NCI-H1436 treated with DMSO at 0.1 percent for 48 hours (cell line): ENCODE results near the gene WDR41.
A peak's percentile ranks its signal among the peaks of the same experiment; 100 is the strongest.

Experiments
- DNase-seq: peaks from one replicate; lab custom pipeline; 2025; lab: John Stamatoyannopoulos, UW

Gene WDR41

GRCh38 chr5:77448831-77449230 lies 43.3 kb downstream of the WDR41 start:
- DNase-seq: no peak

- DNase-seq: no peak
Observed at GRCh38 chr5:77444356-77444755, 47.8 kb downstream of the WDR41 start.

- DNase-seq: no peak
Observed at GRCh38 chr5:77443670-77444069, 48.4 kb downstream of the WDR41 start.

GRCh38 chr5:77438071-77438470 lies 54.0 kb downstream of the WDR41 start:
- no peak for DNase-seq

- DNase-seq: peak; percentile 9
Observed at GRCh38 chr5:77437194-77437593, 54.9 kb downstream of the WDR41 start.

GRCh38 chr5:77431719-77432118 lies 60.4 kb downstream of the WDR41 start:
- no peak for DNase-seq

GRCh38 chr5:77431286-77431685 lies 60.8 kb downstream of the WDR41 start:
- no peak for DNase-seq

GRCh38 chr5:77430726-77431125 lies 61.4 kb downstream of the WDR41 start:
- DNase-seq: no peak

- no peak for DNase-seq
Observed at GRCh38 chr5:77428526-77428925, 63.6 kb downstream of the WDR41 start.

GRCh38 chr5:77427998-77428397 lies 64.1 kb downstream of the WDR41 start:
- DNase-seq: no peak

GRCh38 chr5:77426670-77427069 lies 65.4 kb downstream of the WDR41 start:
- no peak for DNase-seq

GRCh38 chr5:77425998-77426659 lies 66.0 kb downstream of the WDR41 start:
- no peak for DNase-seq

- DNase-seq: no peak
Observed at GRCh38 chr5:77425420-77425819, 66.7 kb downstream of the WDR41 start.

GRCh38 chr5:77424921-77425320 lies 67.2 kb downstream of the WDR41 start:
- no peak for DNase-seq

- DNase-seq: no peak
Observed at GRCh38 chr5:77423022-77423750, 68.9 kb downstream of the WDR41 start.

GRCh38 chr5:77420940-77421339 lies 71.2 kb downstream of the WDR41 start:
- DNase-seq: no peak

- DNase-seq: no peak
Observed at GRCh38 chr5:77419644-77420582, 72.2 kb downstream of the WDR41 start.

GRCh38 chr5:77418601-77419581 lies 73.2 kb downstream of the WDR41 start:
- no peak for DNase-seq

GRCh38 chr5:77418162-77418561 lies 74.0 kb downstream of the WDR41 start:
- no peak for DNase-seq

GRCh38 chr5:77413049-77413448 lies 79.1 kb downstream of the WDR41 start:
- DNase-seq: no peak

- DNase-seq: no peak
Observed at GRCh38 chr5:77409870-77410621, 82.1 kb downstream of the WDR41 start.
